ENCODE data around the gene MYL10. TPM values are rescaled to one million over a fixed set of nuclear protein-coding genes. Genes with fewer than 3 reads are reported as not detected.

The MYL10 gene
- total and polyA plus RNA-seq, 2 donors (not counting 3 experiments of a cell fraction or from before 2014, with no cell fraction given): not detected

GRCh38 chr7:101604331-101604933 is 24.7 kb downstream of the MYL10 start:
- Histone ChIP-seq H3K4me2 (ENCODE audit: insufficient read depth, low read length) (no peak overlapping the region), H3K9me1 (replicated peaks; ENCODE audit: control insufficient read depth, extremely low read depth, insufficient read depth, low read length) (no peaks in the 10 kb centered on the region), H3K27me3 (ENCODE audit: control insufficient read depth in 2 of 2, insufficient read depth in 2 of 2, low read length in 2 of 2) (no peaks in the 10 kb centered on the region), H4K20me1 (replicated peaks; ENCODE audit: control insufficient read depth, extremely low read depth, insufficient read depth, low read length) (no peaks in the 10 kb centered on the region), H3K9ac (replicated peaks; ENCODE audit: extremely low read depth, insufficient read depth, low read length) (no peak overlapping the region), H3K36me3 (ENCODE audit: control insufficient read depth in 2 of 2, extremely low read depth in 1 of 2, insufficient read depth in 2 of 2, low read length in 2 of 2) (no peaks in the 10 kb centered on the region), H3K27ac (ENCODE audit: insufficient read depth, low read depth, low read length) (no peak overlapping the region), H2AFZ (ENCODE audit: low read depth, low read length) (no peak overlapping the region), H3K4me3 (replicated peaks in 1 of 3; ENCODE audit: insufficient read depth in 1 of 3, low read depth in 1 of 3, low read length in 3 of 3) (no peak overlapping the region), H3K79me2 (ENCODE audit: control insufficient read depth, insufficient read depth, low read length) (no peaks in the 10 kb centered on the region), H3K9me3 (replicated peaks; ENCODE audit: control insufficient read depth, insufficient read depth, low read length) (no peaks in the 10 kb centered on the region), H3K4me1 (ENCODE audit: control insufficient read depth, extremely low read depth, insufficient read depth, low read length) (no peaks in the 10 kb centered on the region)
- DNase-seq (ENCODE audit: low read depth, low spot score) (no peak), FAIRE-seq (no peak)
- no peak for TF ChIP-seq EZH2 (IDR thresholded peaks at IDR 0.05; ENCODE audit: borderline replicate concordance, low read depth, low read length, severe bottlenecking)
- no peak for TF ChIP-seq MYC (IDR thresholded peaks at IDR 0.05; ENCODE audit: low read depth, low read length)
- TF ChIP-seq GATA2 (IDR thresholded peaks at IDR 0.05; ENCODE audit: insufficient read depth, insufficient read length, low read depth, low read length): no peak
- TF ChIP-seq CTCF (IDR thresholded peaks at IDR 0.05; ENCODE audit: extremely low read depth in 1 of 2, insufficient read depth in 1 of 2, low read depth in 1 of 2, low read length in 2 of 2): no peak
- no peak for TF ChIP-seq POLR2A (IDR thresholded peaks at IDR 0.05; ENCODE audit: low read depth, low read length)
- TF ChIP-seq FOS (IDR thresholded peaks at IDR 0.05; ENCODE audit: borderline replicate concordance, insufficient read depth, low read length): no peak
- no peak for TF ChIP-seq JUN (IDR thresholded peaks at IDR 0.05; ENCODE audit: borderline replicate concordance, insufficient read depth, insufficient read length, low read depth)
- TF ChIP-seq MAX (IDR thresholded peaks at IDR 0.05; ENCODE audit: insufficient read depth, insufficient read length): no peak
- no peak for TF ChIP-seq POLR2AphosphoS5 (IDR thresholded peaks at IDR 0.05; ENCODE audit: insufficient read depth, low read depth, low read length)
- no TSS peak for BruUV-seq (replicated peaks)
- dilution Hi-C loops (cut with MboI; ENCODE audit: extremely low pct_ligation_motif_present, low sequenced_read_pairs): no loop called here
- POLR2A ChIA-PET: no interaction called here
- CTCF ChIA-PET: interaction anchor here (0.6 to 3.3 kb wide), 6 partner anchors 34 to 669 kb away, joined by 3 to 36 read pairs (median 4); no protein-coding TSS in a partner anchor
- intact Hi-C loops (cut with micrococcal nuclease): loop anchor here (5.0 kb wide), 1 partner anchor 83 kb away; no protein-coding TSS in a partner anchor

Measured in endothelial cell of umbilical vein (primary cell).